ENCODE data around the gene SGK2.
"Not testable (repeated sequence)": the region's sequence is repeated elsewhere in the genome, so short reads cannot be mapped to it uniquely, and the experiment has no call there.

SGK2 gene

GRCh38 chr20:43590392-43591303, 31.8 kb downstream of the SGK2 start, which contains the start of gene IFT52:
TSS of gene IFT52 (plus strand) at chr20:43590937. CDS start at chr20:43594699, 3,762 bp downstream.
- peaks cover 6% of the 10 kb centered on the region; the same call in 1 of the 2 replicates for H3K79me2 ChIP-seq (ENCODE audit: insufficient read depth, low read depth)

DNA sequence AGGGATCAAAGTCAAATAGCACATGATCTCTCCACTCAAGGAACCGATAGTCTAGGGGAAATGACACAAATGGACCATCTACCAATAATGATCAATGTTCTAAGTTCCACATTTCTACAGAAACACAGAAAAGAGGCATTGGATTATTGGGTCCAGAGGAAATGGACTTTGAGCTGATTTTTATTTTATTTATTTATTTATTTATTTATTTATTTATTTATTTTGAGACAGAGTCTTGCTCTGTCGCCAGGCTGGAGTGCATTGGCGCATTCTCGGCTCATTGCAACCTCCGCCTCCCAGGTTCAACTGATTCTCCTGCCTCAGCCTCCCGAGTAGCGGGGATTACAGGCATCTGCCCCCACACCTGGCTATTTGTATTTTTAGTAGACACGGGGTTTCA, 43.1 kb downstream of the SGK2 start:
- not testable (repeated sequence) for H3K36me3 ChIP-seq (ENCODE audit: insufficient read depth); H3K9ac ChIP-seq; H3K4me2 ChIP-seq; H3K4me3 ChIP-seq (IDR thresholded peaks at IDR 0.05; ENCODE audit: insufficient read depth, low read depth, low read length); H3K79me2 ChIP-seq (ENCODE audit: insufficient read depth, low read depth); H3K27ac ChIP-seq; H3K27me3 ChIP-seq (ENCODE audit: insufficient read depth, low read depth); H4K20me1 ChIP-seq (ENCODE audit: insufficient read depth); H3K4me1 ChIP-seq (ENCODE audit: low read depth, poor library complexity, severe bottlenecking); H2AFZ ChIP-seq (ENCODE audit: low read depth)

More at GRCh38 chr20:43590392-43591303, 31.8 kb downstream of the SGK2 start, which contains the start of gene IFT52:
- TF ChIP-seq, protein P1, sequence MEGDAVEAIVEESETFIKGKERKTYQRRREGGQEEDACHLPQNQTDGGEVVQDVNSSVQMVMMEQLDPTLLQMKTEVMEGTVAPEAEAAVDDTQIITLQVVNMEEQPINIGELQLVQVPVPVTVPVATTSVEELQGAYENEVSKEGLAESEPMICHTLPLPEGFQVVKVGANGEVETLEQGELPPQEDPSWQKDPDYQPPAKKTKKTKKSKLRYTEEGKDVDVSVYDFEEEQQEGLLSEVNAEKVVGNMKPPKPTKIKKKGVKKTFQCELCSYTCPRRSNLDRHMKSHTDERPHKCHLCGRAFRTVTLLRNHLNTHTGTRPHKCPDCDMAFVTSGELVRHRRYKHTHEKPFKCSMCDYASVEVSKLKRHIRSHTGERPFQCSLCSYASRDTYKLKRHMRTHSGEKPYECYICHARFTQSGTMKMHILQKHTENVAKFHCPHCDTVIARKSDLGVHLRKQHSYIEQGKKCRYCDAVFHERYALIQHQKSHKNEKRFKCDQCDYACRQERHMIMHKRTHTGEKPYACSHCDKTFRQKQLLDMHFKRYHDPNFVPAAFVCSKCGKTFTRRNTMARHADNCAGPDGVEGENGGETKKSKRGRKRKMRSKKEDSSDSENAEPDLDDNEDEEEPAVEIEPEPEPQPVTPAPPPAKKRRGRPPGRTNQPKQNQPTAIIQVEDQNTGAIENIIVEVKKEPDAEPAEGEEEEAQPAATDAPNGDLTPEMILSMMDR (conservative IDR thresholded peaks at IDR 0.05; ENCODE audit: low read depth, low read length) = no peak
- Histone ChIP-seq H3K4me3 (IDR thresholded peaks at IDR 0.05; ENCODE audit: insufficient read depth, low read depth, low read length) (peak within 1 kb of the TSS; percentile 57), H3K27ac (peak within 1 kb of the TSS; percentile 48; the same call in 1 of the 2 replicates), H3K4me1 (ENCODE audit: low read depth, poor library complexity, severe bottlenecking) (peaks cover 14% of the 10 kb centered on the region), H3K36me3 (ENCODE audit: insufficient read depth) (no peaks in the 10 kb centered on the region), H3K27me3 (ENCODE audit: insufficient read depth, low read depth) (no peaks in the 10 kb centered on the region), H4K20me1 (ENCODE audit: insufficient read depth) (no peaks in the 10 kb centered on the region), H3K9ac (peak within 1 kb of the TSS; percentile 54; the same call in 1 of the 2 replicates), H2AFZ (ENCODE audit: low read depth) (peak within 1 kb of the TSS; percentile 77), H3K4me2 (peak within 1 kb of the TSS; percentile 81)

- Histone ChIP-seq H3K27me3 (ENCODE audit: insufficient read depth, low read depth) (no peaks in the 10 kb centered on the region), H4K20me1 (ENCODE audit: insufficient read depth) (no peaks in the 10 kb centered on the region), H3K4me1 (ENCODE audit: low read depth, poor library complexity, severe bottlenecking) (no peaks in the 10 kb centered on the region), H3K79me2 (ENCODE audit: insufficient read depth, low read depth) (no peaks in the 10 kb centered on the region), H3K36me3 (ENCODE audit: insufficient read depth) (no peaks in the 10 kb centered on the region), H3K4me2 (no peak overlapping the region), H3K4me3 (IDR thresholded peaks at IDR 0.05; ENCODE audit: insufficient read depth, low read depth, low read length) (no peak overlapping the region), H3K9ac (no peak overlapping the region), H3K27ac (no peak overlapping the region), H2AFZ (ENCODE audit: low read depth) (no peak overlapping the region)
- TF ChIP-seq, protein P1 (conservative IDR thresholded peaks at IDR 0.05; ENCODE audit: low read depth, low read length) = no peak
These were observed 44.3 kb downstream of the SGK2 start for GRCh38 chr20:43603124-43603523.

GRCh38 chr20:43605715-43606114, 46.9 kb downstream of the SGK2 start:
- TF ChIP-seq, protein P1 (conservative IDR thresholded peaks at IDR 0.05; ENCODE audit: low read depth, low read length) = no peak
- no peak overlapping the region for H3K4me3 ChIP-seq (IDR thresholded peaks at IDR 0.05; ENCODE audit: insufficient read depth, low read depth, low read length)
- no peak overlapping the region for H3K9ac ChIP-seq
- H3K27ac ChIP-seq = no peak overlapping the region
- no peaks in the 10 kb centered on the region for H4K20me1 ChIP-seq (ENCODE audit: insufficient read depth)
- no peaks in the 10 kb centered on the region for H3K4me1 ChIP-seq (ENCODE audit: low read depth, poor library complexity, severe bottlenecking)
- no peaks in the 10 kb centered on the region for H3K79me2 ChIP-seq (ENCODE audit: insufficient read depth, low read depth)
- H3K4me2 ChIP-seq = no peak overlapping the region
- H3K36me3 ChIP-seq (ENCODE audit: insufficient read depth) = no peaks in the 10 kb centered on the region
- no peak overlapping the region for H2AFZ ChIP-seq (ENCODE audit: low read depth)
- no peaks in the 10 kb centered on the region for H3K27me3 ChIP-seq (ENCODE audit: insufficient read depth, low read depth)

- H3K36me3 ChIP-seq (ENCODE audit: insufficient read depth); H2AFZ ChIP-seq (ENCODE audit: low read depth); H4K20me1 ChIP-seq (ENCODE audit: insufficient read depth); H3K27me3 ChIP-seq (ENCODE audit: insufficient read depth, low read depth); H3K9ac ChIP-seq; H3K27ac ChIP-seq; H3K4me3 ChIP-seq (IDR thresholded peaks at IDR 0.05; ENCODE audit: insufficient read depth, low read depth, low read length); H3K79me2 ChIP-seq (ENCODE audit: insufficient read depth, low read depth); H3K4me1 ChIP-seq (ENCODE audit: low read depth, poor library complexity, severe bottlenecking); H3K4me2 ChIP-seq: not testable (repeated sequence)
These were observed 48.5 kb downstream of the SGK2 start for GRCh38 chr20:43607278-43607677.
